Right atrium auricular region (tissue), 2 donors: Measurements from ENCODE around the gene CCBE1. TPM values are rescaled to one million over a fixed set of nuclear protein-coding genes. Genes with fewer than 3 reads are reported as not detected.

ENCODE experiments used
- DNase-seq: peaks from one replicate; pipeline ENCODE4 v3.0.0-alpha.2; 2019; ENCODE audit warnings: low spot score
- H3K27ac ChIP-seq, 2 donors: fragments of 200-600 bp; sonication (generic); 1 replicate in 1 of 2; 2 replicates in 1 of 2; pipeline ENCODE4 v1.5.1; 2016 to 2019
- H3K27me3 ChIP-seq, 2 donors: fragments of 200-600 bp; sonication (generic); one replicate each; pipeline versions ENCODE4 v1.5.1 to v1.6.0; 2017 to 2019
- H3K36me3 ChIP-seq: fragments of 200-600 bp; sonication (generic); one replicate; pipeline ENCODE4 v1.5.1; 2016
- H3K4me1 ChIP-seq, 2 donors: fragments of 200-600 bp; sonication (generic); one replicate each; pipeline versions ENCODE4 v1.5.1 to v1.6.0; 2017 to 2019
- H3K4me3 ChIP-seq, 2 donors: fragments of 200-600 bp; sonication (generic); 1 replicate in 1 of 2; 2 replicates in 1 of 2; pipeline ENCODE4 v1.5.1; 2017 to 2019; ENCODE audit warnings: mild to moderate bottlenecking in 1 of 2, moderate library complexity in 1 of 2
- H3K9me3 ChIP-seq, 2 donors: fragments of 200-600 bp; sonication (generic); one replicate each; pipeline ENCODE4 v1.5.1; 2019
- total RNA-seq, 2 donors: library from RNA; depleted of rRNA; stranded (reverse); fragments of >200 nt; gene quantifications; one replicate each; pipeline ENCODE4 v1.1.0, GENCODE V29; 2016
- TF ChIP-seq, protein P1 (sequence below), 2 donors: fragments of 200-600 bp; sonication (generic); IDR thresholded peaks; one replicate each; pipeline ENCODE4 v1.5.1; 2019; ENCODE audit warnings: antibody characterized with exemption in 2 of 2

Gene CCBE1
- total RNA-seq, 2 donors from 2014 or later: 0.44 to 0.94 TPM

DNA sequence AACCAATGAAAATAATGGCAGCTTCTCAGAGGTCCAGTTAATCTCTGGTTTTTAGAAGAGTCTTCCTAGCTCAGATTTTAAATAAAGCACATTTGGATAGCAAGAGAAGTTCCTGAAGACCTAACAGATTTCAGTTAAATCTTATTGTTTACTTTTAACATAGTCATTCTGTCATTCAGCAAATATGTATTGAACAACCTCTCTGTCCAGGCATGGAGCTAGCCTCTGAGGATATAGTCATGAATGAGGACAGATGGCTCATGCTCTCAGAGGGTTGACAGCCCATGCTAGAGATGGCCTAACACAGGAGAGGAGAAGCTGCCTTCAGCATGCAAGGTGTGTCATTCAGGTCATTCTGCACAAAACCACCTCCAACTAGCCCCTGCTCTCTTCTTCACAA lies 6.2 kb downstream of the CCBE1 start:
- no peaks in the 10 kb centered on the region for H3K27me3 ChIP-seq
- no peak overlapping the region for H3K4me3 ChIP-seq
- DNase-seq: no peak
- no peaks in the 10 kb centered on the region for H3K4me1 ChIP-seq
- no peaks in the 10 kb centered on the region for H3K9me3 ChIP-seq
- TF ChIP-seq, protein P1, sequence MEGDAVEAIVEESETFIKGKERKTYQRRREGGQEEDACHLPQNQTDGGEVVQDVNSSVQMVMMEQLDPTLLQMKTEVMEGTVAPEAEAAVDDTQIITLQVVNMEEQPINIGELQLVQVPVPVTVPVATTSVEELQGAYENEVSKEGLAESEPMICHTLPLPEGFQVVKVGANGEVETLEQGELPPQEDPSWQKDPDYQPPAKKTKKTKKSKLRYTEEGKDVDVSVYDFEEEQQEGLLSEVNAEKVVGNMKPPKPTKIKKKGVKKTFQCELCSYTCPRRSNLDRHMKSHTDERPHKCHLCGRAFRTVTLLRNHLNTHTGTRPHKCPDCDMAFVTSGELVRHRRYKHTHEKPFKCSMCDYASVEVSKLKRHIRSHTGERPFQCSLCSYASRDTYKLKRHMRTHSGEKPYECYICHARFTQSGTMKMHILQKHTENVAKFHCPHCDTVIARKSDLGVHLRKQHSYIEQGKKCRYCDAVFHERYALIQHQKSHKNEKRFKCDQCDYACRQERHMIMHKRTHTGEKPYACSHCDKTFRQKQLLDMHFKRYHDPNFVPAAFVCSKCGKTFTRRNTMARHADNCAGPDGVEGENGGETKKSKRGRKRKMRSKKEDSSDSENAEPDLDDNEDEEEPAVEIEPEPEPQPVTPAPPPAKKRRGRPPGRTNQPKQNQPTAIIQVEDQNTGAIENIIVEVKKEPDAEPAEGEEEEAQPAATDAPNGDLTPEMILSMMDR (IDR thresholded peaks at IDR 0.05): no peak
- H3K36me3 ChIP-seq: no peaks in the 10 kb centered on the region
- H3K27ac ChIP-seq: no peak overlapping the region

DNA sequence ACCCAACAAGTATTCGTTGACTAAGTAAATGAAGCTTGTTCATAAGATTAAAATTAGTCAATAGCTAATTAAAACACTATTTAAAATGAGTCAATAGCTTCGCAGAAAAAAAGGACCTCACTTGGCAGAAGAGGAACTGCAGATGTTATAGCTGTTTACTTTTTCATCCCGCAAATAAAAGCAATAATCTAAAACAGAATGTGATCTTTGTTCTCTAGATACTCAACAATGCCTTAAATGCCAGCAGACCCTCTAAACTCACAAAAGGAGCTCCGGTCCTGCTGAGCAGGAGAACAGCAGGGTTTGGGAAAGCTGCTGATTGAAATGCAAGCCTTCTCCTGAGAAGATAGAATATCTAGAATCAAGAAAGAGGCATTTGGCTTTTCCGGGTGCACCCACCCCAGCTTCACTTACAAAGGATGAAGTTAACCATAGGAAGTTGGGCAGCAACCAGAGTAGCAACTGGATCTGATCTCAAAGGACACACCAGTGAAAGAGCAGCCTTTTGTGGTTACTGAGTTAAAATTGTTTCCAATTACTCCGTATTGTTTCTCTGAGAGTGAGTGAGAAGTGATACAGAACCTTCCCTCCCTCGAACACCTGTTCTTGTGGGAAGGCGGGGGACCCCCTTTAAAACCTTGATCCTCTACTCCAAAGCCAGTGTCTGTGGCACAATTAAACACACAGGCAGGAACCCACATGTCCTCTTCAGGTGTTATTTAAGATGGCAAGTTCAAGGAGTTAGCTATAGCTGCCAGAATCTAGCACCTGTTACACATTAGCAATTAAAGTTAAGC lies 6.8 kb downstream of the CCBE1 start:
- H3K27me3 ChIP-seq: no peaks in the 10 kb centered on the region
- H3K27ac ChIP-seq: no peak overlapping the region
- H3K36me3 ChIP-seq: no peaks in the 10 kb centered on the region
- H3K9me3 ChIP-seq: no peaks in the 10 kb centered on the region
- H3K4me1 ChIP-seq: no peaks in the 10 kb centered on the region
- no peak overlapping the region for H3K4me3 ChIP-seq
- TF ChIP-seq, protein P1 (IDR thresholded peaks at IDR 0.05): no peak
- no peak for DNase-seq

DNA sequence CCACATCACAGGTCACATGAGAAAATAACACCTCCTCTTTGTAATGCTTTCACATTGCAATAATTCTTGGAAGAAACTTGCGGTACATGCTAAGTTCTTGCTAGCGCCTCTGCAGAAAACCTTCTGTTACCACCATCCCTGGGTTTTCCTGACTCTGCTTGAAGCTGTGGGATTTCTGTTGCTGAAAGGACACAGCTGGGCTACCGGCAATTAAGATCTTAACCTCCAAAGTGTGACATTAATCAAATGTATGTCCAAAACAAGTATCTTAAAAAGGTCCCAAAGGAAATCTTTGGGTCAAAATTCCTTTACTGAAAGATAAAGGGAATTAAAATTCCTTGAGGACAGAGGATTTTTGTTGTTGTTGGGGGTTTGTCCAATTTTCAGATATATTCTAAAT lies 7.5 kb downstream of the CCBE1 start:
- Histone ChIP-seq H3K27ac (no peak overlapping the region), H3K4me3 (no peak overlapping the region), H3K27me3 (no peaks in the 10 kb centered on the region), H3K9me3 (no peaks in the 10 kb centered on the region), H3K4me1 (no peaks in the 10 kb centered on the region), H3K36me3 (no peaks in the 10 kb centered on the region)
- TF ChIP-seq, protein P1 (IDR thresholded peaks at IDR 0.05): no peak
- no peak for DNase-seq

DNA sequence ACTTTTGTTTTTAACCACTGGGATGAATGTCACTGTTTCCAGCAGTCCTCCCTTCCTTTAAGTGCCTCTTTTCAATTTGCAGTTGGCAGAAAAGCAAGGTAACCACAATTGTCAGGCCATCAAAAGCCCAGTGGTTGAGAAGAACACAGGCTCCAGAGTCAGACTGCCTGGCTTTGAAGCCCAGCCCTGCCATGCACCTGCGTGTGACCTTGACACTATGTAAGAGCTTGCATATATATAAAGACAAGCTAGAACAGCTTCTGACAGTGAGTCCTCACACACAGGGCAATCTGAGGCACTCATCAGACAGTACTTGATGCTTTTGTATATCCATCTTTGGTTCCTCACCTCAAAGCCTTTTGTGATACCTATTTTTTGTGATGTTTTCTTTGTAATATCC lies 11.0 kb downstream of the CCBE1 start:
- no peak overlapping the region for H3K4me3 ChIP-seq
- no peaks in the 10 kb centered on the region for H3K9me3 ChIP-seq
- no peaks in the 10 kb centered on the region for H3K4me1 ChIP-seq
- no peaks in the 10 kb centered on the region for H3K36me3 ChIP-seq
- no peak for DNase-seq
- no peaks in the 10 kb centered on the region for H3K27me3 ChIP-seq
- TF ChIP-seq, protein P1 (IDR thresholded peaks at IDR 0.05): no peak
- H3K27ac ChIP-seq: no peak overlapping the region

DNA sequence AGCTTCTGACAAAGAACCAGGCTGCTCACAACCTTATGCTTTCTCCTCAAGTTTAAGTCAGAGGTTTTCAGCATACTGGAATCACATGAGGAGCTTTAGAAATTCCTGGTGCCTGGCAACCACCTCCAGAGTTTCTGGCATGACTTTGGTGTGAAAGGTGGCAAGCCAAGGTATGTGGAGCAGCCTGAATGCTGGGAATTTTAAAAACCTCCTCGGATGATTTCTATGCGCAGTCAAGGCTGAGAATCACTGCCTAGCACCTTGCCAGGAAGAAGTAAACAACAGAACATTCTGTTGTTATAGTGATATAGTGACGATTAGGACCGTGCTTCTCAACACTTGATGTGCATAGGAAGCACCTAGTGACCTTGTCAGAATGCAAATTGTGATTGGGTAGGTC lies 11.7 kb downstream of the CCBE1 start:
- no peak for DNase-seq
- Histone ChIP-seq H3K4me3 (no peak overlapping the region), H3K9me3 (no peaks in the 10 kb centered on the region), H3K36me3 (no peaks in the 10 kb centered on the region), H3K27ac (no peak overlapping the region), H3K27me3 (no peaks in the 10 kb centered on the region), H3K4me1 (no peaks in the 10 kb centered on the region)
- TF ChIP-seq, protein P1 (IDR thresholded peaks at IDR 0.05): no peak

DNA sequence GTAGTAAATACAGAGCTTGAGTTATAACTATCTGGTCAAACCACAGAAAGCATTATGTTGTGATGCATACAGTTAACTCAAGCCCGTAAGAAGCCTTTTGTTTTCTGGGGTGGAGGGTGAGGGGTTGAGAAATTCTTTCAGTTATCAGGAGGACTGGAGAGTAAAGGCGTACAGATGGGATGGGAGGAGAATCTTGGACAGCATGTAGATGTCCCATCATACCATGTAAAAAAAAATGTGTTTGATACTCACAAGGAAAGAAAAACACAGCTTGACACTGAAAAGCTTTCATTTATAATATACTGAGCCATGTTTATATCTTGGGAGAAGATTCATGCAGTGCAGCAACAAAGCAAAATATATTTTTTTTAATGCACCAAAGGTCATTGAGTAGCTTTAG lies 12.4 kb downstream of the CCBE1 start:
- no peaks in the 10 kb centered on the region for H3K4me1 ChIP-seq
- TF ChIP-seq, protein P1 (IDR thresholded peaks at IDR 0.05): no peak
- H3K4me3 ChIP-seq: no peak overlapping the region
- no peaks in the 10 kb centered on the region for H3K36me3 ChIP-seq
- DNase-seq: no peak
- no peaks in the 10 kb centered on the region for H3K27me3 ChIP-seq
- no peak overlapping the region for H3K27ac ChIP-seq
- no peaks in the 10 kb centered on the region for H3K9me3 ChIP-seq
